ENCODE measurements around the gene FGFBP1.

FGFBP1 gene

GRCh38 chr4:15897577-15897976, 41.0 kb downstream of the FGFBP1 start:
- no peak for DNase-seq (ENCODE audit: low spot score)
- Histone ChIP-seq H2AK5ac (ENCODE audit: low read depth, low read length) (no peak overlapping the region), H3K4me1 (ENCODE audit: control insufficient read depth in 2 of 2, insufficient read depth in 1 of 2, low read depth in 1 of 2, low read length in 2 of 2) (no peaks in the 10 kb centered on the region), H3K36me3 (replicated peaks in 1 of 2; ENCODE audit: control insufficient read depth in 2 of 2, insufficient read depth in 2 of 2, low read length in 2 of 2) (no peaks in the 10 kb centered on the region), H3K18ac (ENCODE audit: low read length) (no peak overlapping the region), H3K79me1 (ENCODE audit: low read depth, low read length) (no peaks in the 10 kb centered on the region), H4K8ac (ENCODE audit: low read depth, low read length) (no peak overlapping the region), H2BK120ac (ENCODE audit: low read depth, low read length) (no peak overlapping the region), H3K9ac (ENCODE audit: low read depth, low read length, poor library complexity) (no peak overlapping the region), H3K27ac (replicated peaks; ENCODE audit: low read length) (no peak overlapping the region), H3K4ac (ENCODE audit: low read length) (no peak overlapping the region), H3K9me3 (replicated peaks in 1 of 2; ENCODE audit: control insufficient read depth in 2 of 2, insufficient read depth in 1 of 2, low read depth in 1 of 2, low read length in 2 of 2) (no peaks in the 10 kb centered on the region), H3K23ac (ENCODE audit: low read depth, low read length, poor library complexity) (no peak overlapping the region), H2BK5ac (ENCODE audit: low read length) (no peak overlapping the region), H3K4me2 (ENCODE audit: insufficient read depth, low read length, poor library complexity, severe bottlenecking) (no peak overlapping the region), H2BK15ac (ENCODE audit: low read length) (no peak overlapping the region), H3K14ac (ENCODE audit: low read length) (no peak overlapping the region), H3K4me3 (ENCODE audit: low read length in 2 of 2) (no peak overlapping the region), H3K27me3 (ENCODE audit: control insufficient read depth in 3 of 3, insufficient read depth in 3 of 3, low read depth in 1 of 3, low read length in 3 of 3) (no peaks in the 10 kb centered on the region), H2BK12ac (ENCODE audit: low read length) (no peak overlapping the region), H2AFZ (ENCODE audit: low read length) (no peak overlapping the region), H4K91ac (ENCODE audit: low read depth, low read length, poor library complexity) (no peak overlapping the region)
- whole genome bisulfite sequencing, 2 donors (ENCODE audit: extremely low coverage in 2 of 2, insufficient read length in 2 of 2, insufficient replicate concordance in 1 of 2) = no CpG with 5 or more reads among the region's 2 CpGs

- H3K27ac ChIP-seq (replicated peaks; ENCODE audit: low read length) = no peak overlapping the region
- no peaks in the 10 kb centered on the region for H3K79me1 ChIP-seq (ENCODE audit: low read depth, low read length)
- H3K18ac ChIP-seq (ENCODE audit: low read length) = no peak overlapping the region
- H3K27me3 ChIP-seq (ENCODE audit: control insufficient read depth in 3 of 3, insufficient read depth in 3 of 3, low read depth in 1 of 3, low read length in 3 of 3) = no peaks in the 10 kb centered on the region
- H2BK15ac ChIP-seq (ENCODE audit: low read length) = no peak overlapping the region
- no peak overlapping the region for H3K4ac ChIP-seq (ENCODE audit: low read length)
- no peak overlapping the region for H3K4me2 ChIP-seq (ENCODE audit: insufficient read depth, low read length, poor library complexity, severe bottlenecking)
- no peaks in the 10 kb centered on the region for H3K9me3 ChIP-seq (replicated peaks in 1 of 2; ENCODE audit: control insufficient read depth in 2 of 2, insufficient read depth in 1 of 2, low read depth in 1 of 2, low read length in 2 of 2)
- no peak overlapping the region for H4K91ac ChIP-seq (ENCODE audit: low read depth, low read length, poor library complexity)
- no peak overlapping the region for H3K14ac ChIP-seq (ENCODE audit: low read length)
- H3K4me1 ChIP-seq (ENCODE audit: control insufficient read depth in 2 of 2, insufficient read depth in 1 of 2, low read depth in 1 of 2, low read length in 2 of 2) = peaks cover 0 to 2% of the 10 kb centered on the region in 2 donors
- WGBS, 2 donors (ENCODE audit: extremely low coverage in 2 of 2, insufficient read length in 2 of 2, insufficient replicate concordance in 1 of 2) = no CpG with 5 or more reads among the region's 4 CpGs
- H2AFZ ChIP-seq (ENCODE audit: low read length) = no peak overlapping the region
- H2BK5ac ChIP-seq (ENCODE audit: low read length) = no peak overlapping the region
- H2BK120ac ChIP-seq (ENCODE audit: low read depth, low read length) = no peak overlapping the region
- no peak overlapping the region for H3K9ac ChIP-seq (ENCODE audit: low read depth, low read length, poor library complexity)
- no peak overlapping the region for H2BK12ac ChIP-seq (ENCODE audit: low read length)
- DNase-seq (ENCODE audit: low spot score) = no peak
- no peaks in the 10 kb centered on the region for H3K36me3 ChIP-seq (replicated peaks in 1 of 2; ENCODE audit: control insufficient read depth in 2 of 2, insufficient read depth in 2 of 2, low read length in 2 of 2)
- H3K4me3 ChIP-seq (ENCODE audit: low read length in 2 of 2) = no peak overlapping the region
- no peak overlapping the region for H3K23ac ChIP-seq (ENCODE audit: low read depth, low read length, poor library complexity)
- H4K8ac ChIP-seq (ENCODE audit: low read depth, low read length) = no peak overlapping the region
- H2AK5ac ChIP-seq (ENCODE audit: low read depth, low read length) = no peak overlapping the region
These were observed 43.3 kb downstream of the FGFBP1 start for GRCh38 chr4:15894921-15895916.

GRCh38 chr4:15894393-15894792, 44.1 kb downstream of the FGFBP1 start:
- no peak overlapping the region for H4K8ac ChIP-seq (ENCODE audit: low read depth, low read length)
- H3K4ac ChIP-seq (ENCODE audit: low read length) = no peak overlapping the region
- no peaks in the 10 kb centered on the region for H3K27me3 ChIP-seq (ENCODE audit: control insufficient read depth in 3 of 3, insufficient read depth in 3 of 3, low read depth in 1 of 3, low read length in 3 of 3)
- no peak overlapping the region for H2BK12ac ChIP-seq (ENCODE audit: low read length)
- H3K27ac ChIP-seq (replicated peaks; ENCODE audit: low read length) = no peak overlapping the region
- no peak overlapping the region for H3K4me3 ChIP-seq (ENCODE audit: low read length in 2 of 2)
- no CpG with 5 or more reads among the region's 1 CpG for WGBS, 2 donors (ENCODE audit: extremely low coverage in 2 of 2, insufficient read length in 2 of 2, insufficient replicate concordance in 1 of 2)
- no peak overlapping the region for H3K9ac ChIP-seq (ENCODE audit: low read depth, low read length, poor library complexity)
- H2BK120ac ChIP-seq (ENCODE audit: low read depth, low read length) = no peak overlapping the region
- H3K79me1 ChIP-seq (ENCODE audit: low read depth, low read length) = no peaks in the 10 kb centered on the region
- H3K4me2 ChIP-seq (ENCODE audit: insufficient read depth, low read length, poor library complexity, severe bottlenecking) = no peak overlapping the region
- H2AK5ac ChIP-seq (ENCODE audit: low read depth, low read length) = no peak overlapping the region
- H3K18ac ChIP-seq (ENCODE audit: low read length) = no peak overlapping the region
- no peaks in the 10 kb centered on the region for H3K36me3 ChIP-seq (replicated peaks in 1 of 2; ENCODE audit: control insufficient read depth in 2 of 2, insufficient read depth in 2 of 2, low read length in 2 of 2)
- H2BK15ac ChIP-seq (ENCODE audit: low read length) = no peak overlapping the region
- peaks cover 0 to 2% of the 10 kb centered on the region in 2 donors for H3K4me1 ChIP-seq (ENCODE audit: control insufficient read depth in 2 of 2, insufficient read depth in 1 of 2, low read depth in 1 of 2, low read length in 2 of 2)
- H3K14ac ChIP-seq (ENCODE audit: low read length) = no peak overlapping the region
- H2AFZ ChIP-seq (ENCODE audit: low read length) = no peak overlapping the region
- H3K23ac ChIP-seq (ENCODE audit: low read depth, low read length, poor library complexity) = no peak overlapping the region
- no peak overlapping the region for H4K91ac ChIP-seq (ENCODE audit: low read depth, low read length, poor library complexity)
- no peak overlapping the region for H2BK5ac ChIP-seq (ENCODE audit: low read length)
- DNase-seq (ENCODE audit: low spot score) = no peak
- no peaks in the 10 kb centered on the region for H3K9me3 ChIP-seq (replicated peaks in 1 of 2; ENCODE audit: control insufficient read depth in 2 of 2, insufficient read depth in 1 of 2, low read depth in 1 of 2, low read length in 2 of 2)

GRCh38 chr4:15893962-15894361, 44.6 kb downstream of the FGFBP1 start:
- WGBS, 2 donors (ENCODE audit: extremely low coverage in 2 of 2, insufficient read length in 2 of 2, insufficient replicate concordance in 1 of 2) = no CpG with 5 or more reads among the region's 4 CpGs
- Histone ChIP-seq H3K4me1 (ENCODE audit: control insufficient read depth in 2 of 2, insufficient read depth in 1 of 2, low read depth in 1 of 2, low read length in 2 of 2) (peaks cover 0 to 2% of the 10 kb centered on the region in 2 donors), H3K27ac (replicated peaks; ENCODE audit: low read length) (no peak overlapping the region)

More at GRCh38 chr4:15893962-15894361, 44.6 kb downstream of the FGFBP1 start:
- Histone ChIP-seq H3K4ac (ENCODE audit: low read length) (no peak overlapping the region), H3K18ac (ENCODE audit: low read length) (no peak overlapping the region), H2BK5ac (ENCODE audit: low read length) (no peak overlapping the region), H3K23ac (ENCODE audit: low read depth, low read length, poor library complexity) (no peak overlapping the region), H2BK120ac (ENCODE audit: low read depth, low read length) (no peak overlapping the region), H3K79me1 (ENCODE audit: low read depth, low read length) (no peaks in the 10 kb centered on the region), H3K4me2 (ENCODE audit: insufficient read depth, low read length, poor library complexity, severe bottlenecking) (no peak overlapping the region), H2BK15ac (ENCODE audit: low read length) (no peak overlapping the region), H2AK5ac (ENCODE audit: low read depth, low read length) (no peak overlapping the region), H3K9ac (ENCODE audit: low read depth, low read length, poor library complexity) (no peak overlapping the region), H4K91ac (ENCODE audit: low read depth, low read length, poor library complexity) (no peak overlapping the region), H3K9me3 (replicated peaks in 1 of 2; ENCODE audit: control insufficient read depth in 2 of 2, insufficient read depth in 1 of 2, low read depth in 1 of 2, low read length in 2 of 2) (no peaks in the 10 kb centered on the region), H4K8ac (ENCODE audit: low read depth, low read length) (no peak overlapping the region), H3K36me3 (replicated peaks in 1 of 2; ENCODE audit: control insufficient read depth in 2 of 2, insufficient read depth in 2 of 2, low read length in 2 of 2) (no peaks in the 10 kb centered on the region), H3K27me3 (ENCODE audit: control insufficient read depth in 3 of 3, insufficient read depth in 3 of 3, low read depth in 1 of 3, low read length in 3 of 3) (no peaks in the 10 kb centered on the region), H3K14ac (ENCODE audit: low read length) (no peak overlapping the region), H2BK12ac (ENCODE audit: low read length) (no peak overlapping the region), H2AFZ (ENCODE audit: low read length) (no peak overlapping the region), H3K4me3 (ENCODE audit: low read length in 2 of 2) (no peak overlapping the region)
- DNase-seq (ENCODE audit: low spot score) = no peak
